Left ventricle myocardium inferior (tissue), 1 donor: Measurements from ENCODE around the gene ZNF780A. TPM values are rescaled to one million over a fixed set of nuclear protein-coding genes. Genes with fewer than 3 reads are reported as not detected.

Experiments
- DNase-seq: peaks from one replicate; pipeline ENCODE4 v3.0.0-alpha.2; 2020
- H3K27ac ChIP-seq: fragments of 200-600 bp; replicated peaks from 2 replicates; pipeline ENCODE4 v1.8.0; 2021
- H3K27me3 ChIP-seq: fragments of 200-600 bp; 2 replicates; pipeline ENCODE4 v1.8.0; 2021; ENCODE audit warnings: low read depth
- H3K36me3 ChIP-seq: fragments of 200-600 bp; 2 replicates; pipeline ENCODE4 v1.8.0; 2021
- H3K4me1 ChIP-seq: fragments of 200-600 bp; 2 replicates; pipeline ENCODE4 v1.8.0; 2021
- H3K4me3 ChIP-seq: fragments of 200-600 bp; 2 replicates; pipeline ENCODE4 v1.8.0; 2021; ENCODE audit warnings: mild to moderate bottlenecking, moderate library complexity
- H3K9me3 ChIP-seq: fragments of 200-600 bp; replicated peaks from 2 replicates; pipeline ENCODE4 v1.8.0; 2021
- intact Hi-C: fragments of 100-400 bp; cut with micrococcal nuclease; formaldehyde crosslinking; loops from one replicate; pipeline ENCODE4 v1.11.0; 2022
- total RNA-seq: library from RNA; stranded (reverse); fragmentation: NEBNext Ultra II Directional; extraction: Animal tissue kit (Norgen Biotek cat#: 25700); gene quantifications from one replicate; pipeline ENCODE4 v1.2.1, GENCODE V29; 2021
- TF ChIP-seq, protein P1 (sequence below): fragments of 200-600 bp; IDR thresholded peaks from 2 replicates; pipeline ENCODE4 v1.8.0; 2021; ENCODE audit warnings: antibody characterized with exemption, mild to moderate bottlenecking, borderline replicate concordance
- donor health status: DM: no; HTN: yes; CAD: no; lungs with severe emphysema.

Gene ZNF780A
- total RNA-seq, 1 donor from 2014 or later = 10.3 TPM

DNA sequence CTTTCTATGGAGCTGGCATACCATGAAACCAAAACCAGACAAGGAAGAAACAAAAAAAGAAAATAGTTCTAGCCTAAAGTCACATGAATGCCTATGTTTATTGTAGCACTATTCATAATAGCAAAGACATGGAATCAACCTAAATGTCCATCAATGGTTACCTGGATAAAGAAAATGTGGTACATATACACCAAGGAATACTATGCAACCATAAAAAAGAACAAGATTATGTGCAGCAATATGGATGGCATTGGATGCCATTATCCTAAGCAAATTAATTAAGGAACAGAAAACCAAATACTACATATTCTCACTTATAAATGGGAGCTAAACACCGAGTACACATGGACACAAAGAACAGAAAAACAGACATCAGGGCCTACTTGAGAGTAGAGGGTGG lies 10.5 kb downstream of the ZNF780A start:
- TF ChIP-seq, protein P1, sequence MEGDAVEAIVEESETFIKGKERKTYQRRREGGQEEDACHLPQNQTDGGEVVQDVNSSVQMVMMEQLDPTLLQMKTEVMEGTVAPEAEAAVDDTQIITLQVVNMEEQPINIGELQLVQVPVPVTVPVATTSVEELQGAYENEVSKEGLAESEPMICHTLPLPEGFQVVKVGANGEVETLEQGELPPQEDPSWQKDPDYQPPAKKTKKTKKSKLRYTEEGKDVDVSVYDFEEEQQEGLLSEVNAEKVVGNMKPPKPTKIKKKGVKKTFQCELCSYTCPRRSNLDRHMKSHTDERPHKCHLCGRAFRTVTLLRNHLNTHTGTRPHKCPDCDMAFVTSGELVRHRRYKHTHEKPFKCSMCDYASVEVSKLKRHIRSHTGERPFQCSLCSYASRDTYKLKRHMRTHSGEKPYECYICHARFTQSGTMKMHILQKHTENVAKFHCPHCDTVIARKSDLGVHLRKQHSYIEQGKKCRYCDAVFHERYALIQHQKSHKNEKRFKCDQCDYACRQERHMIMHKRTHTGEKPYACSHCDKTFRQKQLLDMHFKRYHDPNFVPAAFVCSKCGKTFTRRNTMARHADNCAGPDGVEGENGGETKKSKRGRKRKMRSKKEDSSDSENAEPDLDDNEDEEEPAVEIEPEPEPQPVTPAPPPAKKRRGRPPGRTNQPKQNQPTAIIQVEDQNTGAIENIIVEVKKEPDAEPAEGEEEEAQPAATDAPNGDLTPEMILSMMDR = no peak
- DNase-seq = no peak
- no peaks in the 10 kb centered on the region for H3K4me1 ChIP-seq
- H3K9me3 ChIP-seq = peaks cover 45% of the 10 kb centered on the region
- no peaks in the 10 kb centered on the region for H3K27me3 ChIP-seq
- no peak overlapping the region for H3K4me3 ChIP-seq
- H3K36me3 ChIP-seq = peaks cover 98% of the 10 kb centered on the region
- intact Hi-C loops = no loop called here
- no peak overlapping the region for H3K27ac ChIP-seq

DNA sequence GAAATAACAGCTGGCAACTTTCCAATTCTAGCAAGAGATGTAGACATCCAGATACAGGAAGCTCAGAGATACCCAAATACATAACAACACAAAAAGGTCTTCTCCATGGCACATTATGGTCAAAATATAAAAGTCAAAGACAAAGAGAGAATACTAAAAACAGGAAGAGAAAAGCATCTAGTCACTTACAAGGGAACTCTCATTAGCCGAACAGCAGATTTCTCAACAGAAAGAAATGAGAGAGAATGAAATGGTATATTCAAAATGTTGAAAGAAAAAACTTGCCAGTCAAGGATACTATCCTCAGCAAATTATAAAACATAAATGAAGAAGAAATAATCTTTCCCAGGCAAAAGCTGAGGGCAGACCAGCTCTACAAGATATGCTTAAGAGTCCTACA lies 12.4 kb downstream of the ZNF780A start:
- intact Hi-C loops = no loop called here
- H3K36me3 ChIP-seq = peaks cover 100% of the 10 kb centered on the region
- DNase-seq = no peak
- peaks cover 64% of the 10 kb centered on the region for H3K9me3 ChIP-seq
- H3K4me3 ChIP-seq = no peak overlapping the region
- H3K27me3 ChIP-seq = no peaks in the 10 kb centered on the region
- no peak overlapping the region for H3K27ac ChIP-seq
- H3K4me1 ChIP-seq = no peaks in the 10 kb centered on the region
- TF ChIP-seq, protein P1 = no peak

DNA sequence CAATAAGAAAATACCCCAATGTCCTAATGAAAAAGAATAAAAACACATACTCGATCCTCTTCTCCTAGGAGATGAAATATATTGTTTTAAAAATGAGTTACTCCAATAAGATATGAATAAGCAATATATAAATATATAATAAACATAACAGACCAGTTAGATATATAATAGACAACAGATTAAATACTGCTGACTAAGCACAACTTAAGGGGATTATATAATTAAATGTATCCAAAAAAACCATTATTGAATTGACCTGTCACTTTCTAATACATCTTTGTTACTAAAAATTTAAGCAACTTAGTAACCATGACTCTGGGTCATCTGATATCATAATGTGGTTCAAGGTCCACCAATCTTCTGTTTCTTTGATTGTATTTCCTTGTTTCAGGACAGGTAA lies 20.7 kb downstream of the ZNF780A start:
- Histone ChIP-seq H3K4me1 (no peaks in the 10 kb centered on the region), H3K27me3 (no peaks in the 10 kb centered on the region), H3K27ac (no peak overlapping the region), H3K36me3 (peaks cover 34% of the 10 kb centered on the region), H3K9me3 (peaks cover 55% of the 10 kb centered on the region), H3K4me3 (no peak overlapping the region)
- DNase-seq = no peak
- TF ChIP-seq, protein P1 = no peak
- intact Hi-C loops = no loop called here

DNA sequence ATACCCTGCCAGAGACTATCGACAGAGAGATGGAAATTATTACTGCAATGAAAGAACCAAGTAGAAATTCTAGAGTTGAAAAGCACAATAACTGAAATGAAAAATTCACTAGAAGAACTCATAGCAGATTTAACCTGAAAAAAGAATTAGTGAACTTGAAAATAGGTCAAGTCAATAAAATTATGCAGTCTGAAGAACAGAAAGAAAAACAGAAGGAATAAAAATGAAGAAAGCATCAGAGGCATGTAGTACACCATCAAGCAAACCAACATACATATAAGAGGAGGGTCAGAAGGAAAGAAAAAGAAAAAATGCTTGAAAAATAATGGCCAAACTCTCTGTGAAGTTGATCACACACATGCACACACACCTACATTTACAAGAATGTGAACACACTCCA lies 31.1 kb downstream of the ZNF780A start:
- Histone ChIP-seq H3K36me3 (no peaks in the 10 kb centered on the region), H3K4me1 (peaks cover 24% of the 10 kb centered on the region), H3K9me3 (peaks cover 54% of the 10 kb centered on the region), H3K27me3 (no peaks in the 10 kb centered on the region), H3K4me3 (no peak overlapping the region), H3K27ac (no peak overlapping the region)
- no peak for DNase-seq
- intact Hi-C loops = no loop called here
- TF ChIP-seq, protein P1 = no peak

DNA sequence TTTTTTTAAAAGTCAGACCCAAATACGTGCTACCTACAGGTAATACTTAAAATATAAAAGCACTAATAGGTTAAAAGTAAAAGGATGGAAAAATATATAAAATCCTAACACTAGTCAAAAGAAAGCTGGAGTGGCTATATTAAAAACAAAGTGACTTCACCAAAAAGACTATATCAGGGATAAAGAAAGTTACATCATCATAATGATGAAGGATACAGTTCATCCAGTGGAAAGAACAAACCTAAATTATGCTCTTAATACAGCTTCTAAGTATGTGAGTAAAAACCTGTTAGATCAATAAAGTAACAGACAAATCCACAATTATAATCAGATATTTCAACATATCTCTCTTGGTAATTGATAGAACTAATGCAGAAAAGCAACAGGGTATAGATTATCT lies 33.6 kb downstream of the ZNF780A start:
- Histone ChIP-seq H3K4me3 (no peak overlapping the region), H3K9me3 (peaks cover 41% of the 10 kb centered on the region), H3K27ac (no peak overlapping the region), H3K27me3 (no peaks in the 10 kb centered on the region), H3K36me3 (peaks cover 4% of the 10 kb centered on the region), H3K4me1 (peaks cover 37% of the 10 kb centered on the region)
- TF ChIP-seq, protein P1 = no peak
- no peak for DNase-seq
- intact Hi-C loops = no loop called here

DNA sequence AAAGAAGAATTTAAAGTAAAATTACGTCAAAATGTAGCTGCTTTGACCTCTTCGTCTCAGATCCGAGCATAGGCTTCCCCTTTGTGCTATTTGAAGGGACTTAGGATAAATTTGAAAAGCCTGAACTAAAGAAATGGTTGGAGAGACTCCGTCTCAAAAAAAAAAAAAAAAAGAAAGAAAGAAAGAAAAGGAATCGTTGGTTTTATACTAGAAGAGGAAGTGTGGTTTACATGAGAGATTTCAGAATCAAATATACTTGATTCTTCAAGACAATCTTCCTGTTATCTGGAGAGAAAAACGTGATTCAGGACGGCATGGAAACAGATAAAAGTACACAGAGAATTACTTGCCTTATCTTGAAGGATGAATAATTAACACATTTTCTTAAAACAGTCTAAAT lies 34.2 kb downstream of the ZNF780A start:
- Histone ChIP-seq H3K36me3 (peaks cover 7% of the 10 kb centered on the region), H3K27me3 (no peaks in the 10 kb centered on the region), H3K4me3 (peak overlapping the region; percentile 86), H3K27ac (peak overlapping the region; percentile 85), H3K4me1 (peaks cover 42% of the 10 kb centered on the region), H3K9me3 (peaks cover 46% of the 10 kb centered on the region)
- intact Hi-C loops = no loop called here
- TF ChIP-seq, protein P1 = no peak
- no peak for DNase-seq
